Epithelial cell of alveolus of lung (primary cell): Measurements from ENCODE around the gene GON4L. TPM values are rescaled to one million over a fixed set of nuclear protein-coding genes. Genes with fewer than 3 reads are reported as not detected.

Experiments used
- total RNA-seq: library from RNA; depleted of rRNA; stranded (reverse); fragments of >200 nt; gene quantifications from 2 replicates; pipeline ENCODE4 v1.2.1, GENCODE V29; 2015

The GON4L gene, protein sequence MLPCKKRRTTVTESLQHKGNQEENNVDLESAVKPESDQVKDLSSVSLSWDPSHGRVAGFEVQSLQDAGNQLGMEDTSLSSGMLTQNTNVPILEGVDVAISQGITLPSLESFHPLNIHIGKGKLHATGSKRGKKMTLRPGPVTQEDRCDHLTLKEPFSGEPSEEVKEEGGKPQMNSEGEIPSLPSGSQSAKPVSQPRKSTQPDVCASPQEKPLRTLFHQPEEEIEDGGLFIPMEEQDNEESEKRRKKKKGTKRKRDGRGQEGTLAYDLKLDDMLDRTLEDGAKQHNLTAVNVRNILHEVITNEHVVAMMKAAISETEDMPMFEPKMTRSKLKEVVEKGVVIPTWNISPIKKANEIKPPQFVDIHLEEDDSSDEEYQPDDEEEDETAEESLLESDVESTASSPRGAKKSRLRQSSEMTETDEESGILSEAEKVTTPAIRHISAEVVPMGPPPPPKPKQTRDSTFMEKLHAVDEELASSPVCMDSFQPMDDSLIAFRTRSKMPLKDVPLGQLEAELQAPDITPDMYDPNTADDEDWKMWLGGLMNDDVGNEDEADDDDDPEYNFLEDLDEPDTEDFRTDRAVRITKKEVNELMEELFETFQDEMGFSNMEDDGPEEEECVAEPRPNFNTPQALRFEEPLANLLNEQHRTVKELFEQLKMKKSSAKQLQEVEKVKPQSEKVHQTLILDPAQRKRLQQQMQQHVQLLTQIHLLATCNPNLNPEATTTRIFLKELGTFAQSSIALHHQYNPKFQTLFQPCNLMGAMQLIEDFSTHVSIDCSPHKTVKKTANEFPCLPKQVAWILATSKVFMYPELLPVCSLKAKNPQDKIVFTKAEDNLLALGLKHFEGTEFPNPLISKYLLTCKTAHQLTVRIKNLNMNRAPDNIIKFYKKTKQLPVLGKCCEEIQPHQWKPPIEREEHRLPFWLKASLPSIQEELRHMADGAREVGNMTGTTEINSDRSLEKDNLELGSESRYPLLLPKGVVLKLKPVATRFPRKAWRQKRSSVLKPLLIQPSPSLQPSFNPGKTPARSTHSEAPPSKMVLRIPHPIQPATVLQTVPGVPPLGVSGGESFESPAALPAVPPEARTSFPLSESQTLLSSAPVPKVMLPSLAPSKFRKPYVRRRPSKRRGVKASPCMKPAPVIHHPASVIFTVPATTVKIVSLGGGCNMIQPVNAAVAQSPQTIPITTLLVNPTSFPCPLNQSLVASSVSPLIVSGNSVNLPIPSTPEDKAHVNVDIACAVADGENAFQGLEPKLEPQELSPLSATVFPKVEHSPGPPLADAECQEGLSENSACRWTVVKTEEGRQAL (N-terminal part only)
- 11.6 and 29.6 TPM in 2 replicates for total RNA-seq

DNA sequence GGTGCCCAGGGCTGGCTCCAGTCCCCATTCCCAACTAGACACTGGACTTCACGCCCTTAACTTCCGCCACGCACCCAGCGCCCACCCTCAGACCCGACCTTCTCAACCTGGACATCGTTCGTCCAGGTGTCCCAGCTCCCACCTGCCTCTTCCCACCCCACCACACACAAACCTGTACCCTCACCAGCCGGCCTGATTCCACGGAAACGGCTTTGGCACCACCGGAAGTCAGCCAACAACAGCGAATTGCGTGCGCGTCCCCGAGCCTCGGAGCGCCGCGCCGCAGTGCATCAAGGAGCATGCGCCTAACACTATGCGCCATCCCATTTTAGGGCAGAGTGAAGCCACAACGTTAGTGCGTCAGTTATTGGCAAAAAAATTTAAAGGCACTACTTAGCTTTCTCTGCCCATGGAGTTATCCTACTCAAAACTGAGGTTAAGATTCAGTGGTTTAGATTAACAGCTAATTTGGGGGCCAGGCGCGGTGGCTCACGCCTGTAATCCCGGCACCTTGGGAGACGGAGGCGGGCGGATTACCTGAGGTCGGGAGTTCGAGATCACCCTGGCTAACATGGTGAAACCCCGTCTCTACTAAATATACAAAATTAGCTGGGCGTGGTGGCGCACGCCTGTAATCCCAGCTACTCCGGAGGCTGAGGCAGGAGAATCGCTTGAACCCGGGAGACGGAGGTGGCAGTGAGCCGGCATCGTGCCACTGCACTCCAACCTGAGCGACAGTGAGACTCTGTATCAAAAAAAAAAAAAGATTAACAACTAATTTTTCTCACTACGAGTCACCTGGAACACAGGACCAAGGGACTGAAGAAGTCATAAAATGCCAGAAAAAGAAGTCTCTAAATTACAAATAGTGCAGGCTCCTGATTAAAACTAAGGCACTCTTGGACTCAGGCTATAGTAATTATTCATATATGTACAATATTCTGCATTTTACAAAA lies at the start of gene GON4L:
GON4L (minus strand) TSS at position 240 of the 956 bp plus-strand sequence. CDS start 3,434 bp downstream, outside the sequence.

DNA sequence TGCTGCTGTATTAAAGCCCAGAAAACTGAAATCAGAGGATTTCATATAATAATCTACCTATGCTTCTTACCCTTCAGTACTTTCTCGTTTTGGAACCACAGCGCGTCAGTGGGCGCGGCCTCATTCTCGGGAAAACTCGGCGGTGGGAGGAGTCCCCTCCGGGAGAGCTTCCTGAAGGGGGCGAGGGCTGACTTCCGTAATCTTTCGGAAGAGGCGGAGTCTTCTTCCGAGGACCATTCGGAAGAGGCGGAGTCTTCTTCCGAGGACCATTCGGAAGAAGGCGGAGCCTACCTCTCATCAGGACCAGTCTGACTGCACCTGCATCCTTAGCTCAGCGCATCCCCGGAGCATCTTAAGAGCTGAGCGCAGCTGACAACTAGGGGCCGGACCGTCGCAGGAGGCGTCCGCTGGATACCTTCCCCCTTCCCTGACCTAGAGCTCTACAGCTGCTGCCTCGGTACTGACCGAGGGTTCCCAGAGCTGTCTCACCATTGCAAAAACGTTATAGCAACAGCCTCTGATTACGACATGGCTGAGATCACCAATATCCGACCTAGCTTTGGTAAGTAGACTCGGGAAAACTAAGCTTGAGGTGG lies 2.3 kb upstream of the GON4L start, which contains the start of gene SYT11:
SYT11 (plus strand) TSS at position 334 of the 596 bp plus-strand sequence; CDS start at position 529, 195 bp downstream.

Other genes starting within 250 kb of the GON4L start
- gene MSTO1, start 247.0 kb downstream of the GON4L start, total RNA-seq, result 6.9 and 14.4 TPM in 2 replicates
- gene YY1AP1, start 168.4 kb downstream of the GON4L start, total RNA-seq, result 26.4 and 65.3 TPM in 2 replicates
- 82.8 and 106 TPM in 2 replicates for gene DAP3, start 168.1 kb downstream of the GON4L start, total RNA-seq
- 30.6 and 31.3 TPM in 2 replicates for gene SYT11, start 2.4 kb upstream of the GON4L start, total RNA-seq
- 23.8 and 27.7 TPM in 2 replicates for gene RIT1, start 54.1 kb upstream of the GON4L start, total RNA-seq
- 11.5 and 57.6 TPM in 2 replicates for gene KHDC4, start 77.2 kb upstream of the GON4L start, total RNA-seq
- gene RXFP4, start 84.4 kb upstream of the GON4L start, total RNA-seq, result not detected in 2 replicates
- 118 and 139 TPM in 2 replicates for gene ARHGEF2, start 121.3 kb upstream of the GON4L start, total RNA-seq
- gene SSR2, start 163.7 kb upstream of the GON4L start, total RNA-seq, result 558 and 731 TPM in 2 replicates
- gene UBQLN4, start 196.6 kb upstream of the GON4L start, total RNA-seq, result 14.3 and 20.0 TPM in 2 replicates
- 68.6 and 87.1 TPM in 2 replicates for gene LAMTOR2, start 197.6 kb upstream of the GON4L start, total RNA-seq
- 0.80 and 3.4 TPM in 2 replicates for gene RAB25, start 203.9 kb upstream of the GON4L start, total RNA-seq
- 7.0 and 15.8 TPM in 2 replicates for gene MEX3A, start 225.3 kb upstream of the GON4L start, total RNA-seq